Glutamatergic neuron (in vitro differentiated cells): Measurements from ENCODE around the gene KCNH2. TPM values are rescaled to one million over a fixed set of nuclear protein-coding genes. Genes with fewer than 3 reads are reported as not detected.

Experiments used
- DNase-seq: peaks from one replicate; pipeline ENCODE4 v3.0.0; 2022
- H3K27ac Mint-ChIP-seq: one replicate; pipeline ENCODE4 v1.8.0; 2020; ENCODE audit warnings: mild to moderate bottlenecking, mixed read lengths, inconsistent platforms; ENCODE audit not compliant: unreplicated experiment
- H3K27me3 Mint-ChIP-seq: one replicate; pipeline ENCODE4 v1.8.0; 2020; ENCODE audit warnings: mild to moderate bottlenecking, moderate library complexity, mixed read lengths, inconsistent platforms; ENCODE audit not compliant: unreplicated experiment
- H3K36me3 Mint-ChIP-seq: one replicate; pipeline ENCODE4 v1.8.0; 2020; ENCODE audit warnings: mild to moderate bottlenecking, mixed read lengths, inconsistent platforms; ENCODE audit not compliant: unreplicated experiment
- H3K4me1 Mint-ChIP-seq: one replicate; pipeline ENCODE4 v1.8.0; 2020; ENCODE audit warnings: mild to moderate bottlenecking, low read depth, mixed read lengths, inconsistent platforms; ENCODE audit not compliant: unreplicated experiment
- H3K4me3 Mint-ChIP-seq: one replicate; pipeline ENCODE4 v1.8.0; 2020; ENCODE audit warnings: mild to moderate bottlenecking, mixed read lengths, inconsistent platforms; ENCODE audit not compliant: unreplicated experiment
- H3K9me3 Mint-ChIP-seq: one replicate; pipeline ENCODE4 v1.8.0; 2020; ENCODE audit warnings: mild to moderate bottlenecking, moderate library complexity, mixed read lengths, inconsistent platforms; ENCODE audit not compliant: unreplicated experiment
- CTCF ChIP-seq: fragments of 200-600 bp; sonication (generic); IDR thresholded peaks from one replicate; pipeline ENCODE4 v1.5.0; 2021; ENCODE audit not compliant: partially characterized antibody, unreplicated experiment
- total RNA-seq: library from RNA; stranded (reverse); fragmentation: NEBNext Ultra II Directional; extraction: Animal tissue kit (Norgen Biotek cat#: 25700); gene quantifications from one replicate; pipeline ENCODE4 v1.2.1, GENCODE V29; 2021; ENCODE audit not compliant: unreplicated experiment

The KCNH2 gene
- total RNA-seq, 1 donor from 2014 or later = 73.7 TPM

- DNase-seq = peak; percentile 23
- peaks cover 10% of the 10 kb centered on the region for H3K4me1 Mint-ChIP-seq
These were observed 30.1 kb downstream of the KCNH2 start for GRCh38 chr7:150947761-150948651.

DNA sequence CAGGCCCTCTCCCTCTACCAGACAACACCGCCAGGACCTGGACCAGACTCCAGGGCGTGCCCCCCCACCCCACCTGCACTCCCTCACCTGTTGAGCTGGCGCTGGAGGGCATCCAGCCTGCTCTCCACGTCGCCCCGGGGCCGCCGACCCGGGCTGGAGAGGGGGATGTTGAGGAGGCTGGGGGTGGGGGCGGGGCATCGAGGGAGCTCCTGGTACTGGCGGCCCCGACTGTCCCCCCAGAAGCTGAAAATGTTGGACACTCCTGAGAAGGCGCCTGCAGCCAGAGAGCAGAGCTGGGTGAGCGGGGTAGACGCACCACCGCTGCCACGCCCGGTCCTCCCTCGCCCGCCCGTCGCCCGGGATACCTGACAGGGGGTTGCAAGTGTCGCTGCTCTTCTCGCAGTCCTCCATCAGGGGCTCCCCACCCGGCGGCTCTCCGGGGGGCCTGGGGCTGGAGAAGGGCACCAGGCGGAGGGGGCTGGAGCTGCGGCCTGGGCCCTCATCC lies 30.8 kb downstream of the KCNH2 start:
- Mint-ChIP-seq H3K36me3 (no peaks in the 10 kb centered on the region), H3K27me3 (peaks cover 3% of the 10 kb centered on the region), H3K9me3 (peaks cover 3% of the 10 kb centered on the region), H3K4me1 (peaks cover 10% of the 10 kb centered on the region), H3K4me3 (no peak overlapping the region), H3K27ac (no peak overlapping the region)
- TF ChIP-seq CTCF = no peak
- peak; percentile 44 for DNase-seq

More at GRCh38 chr7:150947761-150948651, 30.1 kb downstream of the KCNH2 start:
- Mint-ChIP-seq H3K27ac (no peak overlapping the region), H3K9me3 (peaks cover 4% of the 10 kb centered on the region), H3K27me3 (peaks cover 3% of the 10 kb centered on the region), H3K4me3 (peak overlapping the region; percentile 46), H3K36me3 (no peaks in the 10 kb centered on the region)
- TF ChIP-seq CTCF = no peak

GRCh38 chr7:150946421-150947240 lies 31.5 kb downstream of the KCNH2 start:
- Mint-ChIP-seq H3K27me3 (peaks cover 3% of the 10 kb centered on the region), H3K4me1 (peaks cover 10% of the 10 kb centered on the region), H3K9me3 (peaks cover 3% of the 10 kb centered on the region), H3K4me3 (no peak overlapping the region), H3K27ac (no peak overlapping the region), H3K36me3 (no peaks in the 10 kb centered on the region)
- DNase-seq = peak; percentile 22
- no peak for TF ChIP-seq CTCF

GRCh38 chr7:150945853-150946420 lies 32.2 kb downstream of the KCNH2 start:
- TF ChIP-seq CTCF = no peak
- H3K4me1 Mint-ChIP-seq = peaks cover 14% of the 10 kb centered on the region
- no peak overlapping the region for H3K27ac Mint-ChIP-seq
- peaks cover 7% of the 10 kb centered on the region for H3K9me3 Mint-ChIP-seq
- DNase-seq = peak; percentile 16
- no peak overlapping the region for H3K4me3 Mint-ChIP-seq
- peaks cover 2% of the 10 kb centered on the region for H3K27me3 Mint-ChIP-seq
- no peaks in the 10 kb centered on the region for H3K36me3 Mint-ChIP-seq
